WTC11 (cell line): ENCODE data around the gene IRF2BPL.

Source experiments
- CBFB ChIP-seq: sonication (generic); formaldehyde crosslinking; IDR thresholded peaks from 2 replicates; pipeline ENCODE4 v1.8.1; 2022; ENCODE audit warnings: mild to moderate bottlenecking, low read depth, missing genetic modification reagents
- CTCF ChIP-seq: fragments of 200-600 bp; IDR thresholded peaks from 2 replicates; pipeline ENCODE4 v1.8.0; 2022; ENCODE audit warnings: antibody characterized with exemption
- E2F5 ChIP-seq: sonication (generic); formaldehyde crosslinking; IDR thresholded peaks from 2 replicates; pipeline ENCODE4 v1.8.1; 2022; ENCODE audit warnings: mild to moderate bottlenecking, moderate library complexity, missing genetic modification reagents
- FOXP1 ChIP-seq: sonication (generic); formaldehyde crosslinking; IDR thresholded peaks from 2 replicates; pipeline ENCODE4 v1.8.0; 2022; ENCODE audit warnings: missing genetic modification reagents, mild to moderate bottlenecking, moderate library complexity, borderline replicate concordance
- JUN ChIP-seq: sonication (generic); formaldehyde crosslinking; IDR thresholded peaks from 2 replicates; pipeline ENCODE4 v1.8.0; 2023; ENCODE audit warnings: mild to moderate bottlenecking, missing genetic modification reagents
- MAX ChIP-seq: sonication (generic); formaldehyde crosslinking; IDR thresholded peaks from 2 replicates; pipeline ENCODE4 v1.8.0; 2022; ENCODE audit warnings: mild to moderate bottlenecking, missing genetic modification reagents
- NR2C2 ChIP-seq: sonication (generic); formaldehyde crosslinking; IDR thresholded peaks from 2 replicates; pipeline ENCODE4 v1.8.0; 2022; ENCODE audit warnings: mild to moderate bottlenecking, missing genetic modification reagents
- OVOL2 ChIP-seq: fragments of 250-450 bp; sonication (Bioruptor Pico); IDR thresholded peaks from 2 replicates; pipeline ENCODE4 v1.9.0; 2021; ENCODE audit warnings: mild to moderate bottlenecking, borderline replicate concordance
- SP1 ChIP-seq: sonication (generic); formaldehyde crosslinking; conservative IDR thresholded peaks from 2 replicates; pipeline ENCODE4 v1.8.1; 2022; ENCODE audit warnings: missing genetic modification reagents
- ZNF121 ChIP-seq: sonication (generic); formaldehyde crosslinking; IDR thresholded peaks from 2 replicates; pipeline ENCODE4 v1.8.0; 2023; ENCODE audit warnings: missing genetic modification reagents
- TF ChIP-seq, protein P1 (sequence below): sonication (generic); formaldehyde crosslinking; conservative IDR thresholded peaks from 2 replicates; pipeline ENCODE4 v1.8.1; 2022; ENCODE audit warnings: mild to moderate bottlenecking, missing genetic modification reagents

DNA sequence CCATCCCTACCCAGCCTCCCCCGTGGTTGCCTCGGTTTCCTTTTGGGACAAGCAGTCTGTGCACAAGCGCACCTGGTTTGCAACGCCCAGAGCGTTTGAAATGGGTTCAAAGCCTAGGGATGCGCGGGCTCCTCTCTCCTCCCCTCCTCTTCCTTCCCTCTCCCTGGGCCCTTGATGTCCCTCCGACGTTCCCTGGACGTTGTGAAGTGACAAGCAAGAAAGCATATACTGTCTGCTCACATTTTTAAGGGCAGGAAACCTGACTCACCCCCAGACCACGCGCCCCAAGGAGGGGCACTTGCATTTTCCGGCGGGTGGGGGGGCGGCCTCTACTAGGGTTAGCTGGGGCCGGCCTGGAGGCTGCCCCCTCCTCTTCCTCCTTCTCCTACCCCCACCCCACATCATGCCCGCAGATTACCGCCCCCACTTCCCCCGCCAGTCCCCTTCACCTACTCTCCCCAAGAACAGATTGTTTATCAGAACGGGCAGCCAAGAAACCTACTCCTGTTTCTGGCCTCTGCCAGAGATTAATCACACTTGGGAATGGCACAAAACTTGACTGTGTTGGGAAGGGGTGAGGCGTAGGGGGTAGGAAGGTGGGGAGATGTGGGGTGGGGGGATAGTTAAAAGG lies 9.5 kb upstream of the IRF2BPL start:
- TF ChIP-seq CBFB (CRISPR knock-in tag) (no peak), CTCF (no peak), JUN (CRISPR knock-in tag) (no peak), OVOL2 (CRISPR knock-in tag) (no peak), SP1 (CRISPR knock-in tag) (no peak), FOXP1 (CRISPR knock-in tag) (no peak), MAX (CRISPR knock-in tag) (no peak), E2F5 (no peak), ZNF121 (CRISPR knock-in tag) (no peak), NR2C2 (CRISPR knock-in tag) (no peak)
- TF ChIP-seq, protein P1, sequence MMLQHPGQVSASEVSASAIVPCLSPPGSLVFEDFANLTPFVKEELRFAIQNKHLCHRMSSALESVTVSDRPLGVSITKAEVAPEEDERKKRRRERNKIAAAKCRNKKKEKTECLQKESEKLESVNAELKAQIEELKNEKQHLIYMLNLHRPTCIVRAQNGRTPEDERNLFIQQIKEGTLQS = no peak
